GM19324 (cell line): ENCODE results near the gene AMD1.
"Not testable (repeated sequence)": the region's sequence is repeated elsewhere in the genome, so short reads cannot be mapped to it uniquely, and the experiment has no call there.

Experiments used
- ATAC-seq: cut with Tn5 transposase; IDR thresholded peaks from one replicate; pipeline ENCODE4 v1.9.1; 2021; ENCODE audit warnings: mild to moderate bottlenecking, moderate library complexity; ENCODE audit not compliant: unreplicated experiment, low FRiP score

AMD1 gene

GRCh38 chr6:110873981-110874879, at the start of gene AMD1:
Gene AMD1, plus strand, starts transcription at chr6:110874785. Its CDS starts 321 bp downstream, at chr6:110875106.
- ATAC-seq: peak; percentile 80

GRCh38 chr6:110826236-110827129, 48.1 kb upstream of the AMD1 start:
- ATAC-seq: no peak

DNA sequence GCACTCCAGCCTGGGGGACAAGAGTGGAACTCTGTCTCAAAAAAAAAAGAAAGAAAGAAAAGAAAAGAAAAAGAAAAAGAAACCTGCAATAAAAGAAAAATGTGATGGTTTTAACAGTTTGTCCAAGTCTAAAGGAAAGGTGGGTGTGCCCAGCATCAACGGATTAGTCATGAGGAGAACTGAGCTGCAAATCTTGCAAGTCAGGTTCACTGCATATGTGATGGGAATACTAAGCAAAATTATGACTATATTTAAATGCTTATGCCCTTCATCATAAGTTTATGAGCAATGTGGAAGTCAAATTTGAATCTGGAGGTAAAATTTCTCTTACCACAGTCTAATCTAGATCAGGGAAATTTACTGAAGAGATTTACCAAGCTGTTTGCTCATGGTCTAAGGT, 46.2 kb upstream of the AMD1 start:
- no peak for ATAC-seq

DNA sequence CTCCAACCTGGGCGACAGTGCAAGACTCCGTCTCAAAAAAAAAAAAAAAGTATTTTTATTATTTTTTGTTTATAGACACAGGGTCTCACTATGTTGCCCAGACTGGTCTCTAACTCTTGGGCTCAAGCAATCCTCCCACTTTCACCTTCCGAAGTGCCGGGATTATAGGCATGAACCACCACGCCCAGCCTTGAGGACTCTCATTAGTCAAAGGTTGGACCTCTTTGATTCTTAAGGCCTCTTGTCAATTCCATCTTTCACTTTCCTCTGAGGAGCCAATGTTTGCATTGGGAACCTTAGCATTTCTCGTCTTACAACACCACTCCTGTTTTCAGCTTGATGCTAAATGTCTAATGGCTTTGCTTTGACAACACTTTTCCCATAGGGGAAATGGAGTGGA, 43.2 kb upstream of the AMD1 start:
- ATAC-seq: no peak

DNA sequence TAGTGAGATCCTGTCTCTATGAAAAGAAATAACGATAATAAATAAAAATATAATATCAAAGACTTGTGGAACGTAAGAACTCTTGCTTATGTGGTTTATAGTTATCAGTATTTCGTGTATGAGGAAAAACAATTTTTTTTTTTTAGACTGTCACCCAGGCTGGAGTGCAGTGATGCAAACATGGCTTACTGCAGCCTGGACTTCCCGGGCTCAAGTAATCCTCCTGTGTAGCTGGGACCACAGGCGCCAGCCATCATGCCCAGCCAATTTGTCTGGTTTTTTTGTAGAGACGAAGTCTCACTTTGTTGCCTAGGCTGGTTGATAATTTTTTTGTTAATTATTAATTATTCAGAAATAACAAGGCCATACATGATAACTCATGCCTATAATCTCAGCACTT, 40.8 kb upstream of the AMD1 start:
- ATAC-seq: no peak

DNA sequence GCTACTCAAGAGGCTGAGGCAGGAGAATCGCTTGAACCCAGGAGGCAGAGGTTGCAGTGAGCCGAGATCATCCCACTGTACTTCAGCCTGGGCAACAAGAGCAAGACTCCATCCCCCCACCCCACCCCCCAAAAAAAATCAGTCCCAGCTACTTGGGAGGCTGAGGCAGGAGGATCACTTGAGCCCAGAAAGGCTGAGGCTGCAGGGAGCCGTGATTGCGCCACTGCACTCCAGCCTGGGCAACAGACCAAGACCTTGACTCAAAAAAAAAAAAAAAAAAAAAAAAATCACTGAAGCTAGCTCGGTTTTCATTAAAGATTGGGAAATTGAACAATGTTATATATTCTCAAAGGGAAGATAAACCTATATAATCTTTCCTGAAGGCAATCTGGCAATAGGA, 38.8 kb upstream of the AMD1 start:
- ATAC-seq: not testable (repeated sequence)

- ATAC-seq: no peak
These were observed 33.3 kb upstream of the AMD1 start for GRCh38 chr6:110841266-110841665.

- no peak for ATAC-seq
These were observed 24.8 kb upstream of the AMD1 start for GRCh38 chr6:110849781-110850180.

GRCh38 chr6:110852773-110853172, 21.8 kb upstream of the AMD1 start:
- ATAC-seq: no peak

DNA sequence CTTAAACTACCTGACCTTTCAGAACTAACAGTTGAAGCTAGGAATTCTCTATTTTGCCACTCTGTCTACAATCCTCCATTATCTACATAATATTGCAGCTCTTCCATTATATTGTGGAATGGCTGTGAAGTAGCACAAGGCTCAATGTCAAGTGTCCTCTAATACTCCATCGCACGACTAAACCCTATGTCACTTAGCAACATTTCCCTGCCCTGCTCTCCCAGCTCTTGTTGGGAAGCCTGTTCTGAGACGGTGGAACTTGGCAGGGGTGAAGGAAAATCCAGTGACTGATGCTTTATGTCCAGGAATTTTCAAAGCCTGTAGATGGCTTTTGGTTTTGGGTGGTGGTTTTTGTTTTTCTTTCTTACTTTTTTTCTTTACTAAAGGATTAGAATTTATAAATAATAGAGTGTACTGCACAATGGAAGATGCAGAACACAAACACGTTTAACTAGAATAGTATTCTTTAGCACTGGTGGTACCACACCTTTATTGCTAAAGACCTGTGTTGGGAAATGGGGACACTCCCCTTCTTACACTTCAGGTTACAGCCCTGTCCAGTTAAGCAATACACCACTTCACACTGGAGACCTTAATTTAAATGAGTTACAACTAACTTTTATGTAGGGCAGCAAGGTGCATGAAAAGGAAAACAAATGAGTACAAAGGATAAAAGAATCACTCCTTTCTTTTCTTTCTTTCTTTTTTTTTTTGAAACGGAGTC, 20.7 kb upstream of the AMD1 start:
- no peak for ATAC-seq

DNA sequence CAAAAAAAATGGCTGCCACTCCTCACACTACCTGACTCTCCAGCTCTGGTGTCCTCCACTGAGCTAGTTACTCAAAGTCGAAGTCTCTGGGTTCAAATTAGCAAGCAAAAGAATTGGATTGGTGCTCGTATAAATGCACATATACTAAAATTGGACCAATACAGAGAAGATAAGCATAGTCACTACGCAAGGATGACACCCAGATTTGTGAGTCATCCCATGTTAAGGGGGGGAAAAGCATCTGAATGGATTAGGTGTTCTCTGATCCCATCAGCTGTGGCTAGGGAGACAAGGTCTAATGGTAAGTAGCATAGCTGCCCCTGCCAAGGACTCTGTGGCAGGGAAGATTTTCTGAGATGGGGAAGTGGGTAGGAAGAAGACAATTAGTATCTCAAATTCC, 18.3 kb upstream of the AMD1 start:
- ATAC-seq: no peak

DNA sequence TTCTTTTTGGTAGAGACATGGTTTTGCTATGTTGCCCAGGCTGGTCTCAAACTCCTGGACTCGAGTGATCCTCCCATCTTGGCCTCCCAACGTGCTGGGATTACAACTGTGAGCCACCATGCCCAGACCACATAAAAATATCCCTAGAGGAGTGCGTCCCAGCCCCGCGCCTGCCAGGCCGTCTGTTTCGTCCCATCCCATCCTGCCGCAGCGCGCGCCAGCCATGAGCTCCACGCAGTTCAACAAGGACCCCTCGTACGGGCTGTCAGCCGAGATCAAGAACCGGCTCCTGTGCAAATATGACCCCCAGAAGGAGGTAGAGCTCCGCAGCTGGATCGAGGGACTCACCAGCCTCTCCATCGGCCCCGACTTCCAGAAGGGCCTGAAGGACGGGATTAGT, 16.6 kb upstream of the AMD1 start:
- ATAC-seq: no peak

- no peak for ATAC-seq
These were observed 15.9 kb upstream of the AMD1 start for GRCh38 chr6:110858562-110859214.

GRCh38 chr6:110859335-110859792, 15.2 kb upstream of the AMD1 start:
- ATAC-seq: no peak

DNA sequence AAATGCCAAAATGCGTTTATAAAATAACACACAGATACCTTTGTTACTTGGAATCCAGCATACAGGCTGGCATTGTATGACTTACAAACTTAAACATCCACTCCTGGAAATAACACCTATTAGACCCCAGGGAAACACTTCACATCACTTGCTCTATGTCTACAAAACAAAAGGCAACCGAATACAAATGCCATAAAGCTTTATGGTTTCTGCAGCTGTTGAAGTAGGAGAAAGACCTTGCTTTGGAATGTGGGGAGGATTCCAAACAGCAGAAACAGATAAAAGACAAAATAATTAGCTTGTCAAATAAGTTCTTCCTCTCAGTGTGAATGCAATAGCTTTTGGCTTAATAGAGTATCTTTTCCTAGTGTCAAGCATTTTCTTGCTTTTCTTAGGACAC, 9.8 kb upstream of the AMD1 start:
- no peak for ATAC-seq

DNA sequence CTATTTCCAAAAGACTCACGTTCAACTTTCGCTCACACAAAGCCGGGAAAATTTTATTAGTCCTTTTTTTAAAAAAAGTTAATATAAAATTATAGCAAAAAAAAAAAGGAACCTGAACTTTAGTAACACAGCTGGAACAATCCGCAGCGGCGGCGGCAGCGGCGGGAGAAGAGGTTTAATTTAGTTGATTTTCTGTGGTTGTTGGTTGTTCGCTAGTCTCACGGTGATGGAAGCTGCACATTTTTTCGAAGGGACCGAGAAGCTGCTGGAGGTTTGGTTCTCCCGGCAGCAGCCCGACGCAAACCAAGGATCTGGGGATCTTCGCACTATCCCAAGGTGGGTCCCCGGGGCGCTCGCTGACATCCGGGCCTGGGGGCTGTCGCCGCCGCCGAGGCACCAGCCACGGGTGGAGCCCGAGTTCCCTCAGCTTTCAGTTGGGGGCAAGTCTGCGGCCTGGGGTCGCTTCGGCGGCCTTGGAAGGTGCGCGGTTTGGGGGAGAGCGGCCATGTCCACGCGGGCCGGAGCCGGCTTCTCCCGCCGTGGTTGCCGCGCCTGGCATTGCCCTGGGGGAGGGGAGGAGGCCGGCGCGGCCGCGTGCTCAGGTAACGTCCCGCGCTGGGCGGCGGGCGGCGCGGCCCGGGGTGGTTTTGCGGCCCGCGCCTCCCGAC, 429 bp downstream of the AMD1 start:
- ATAC-seq: peak; percentile 14

- ATAC-seq: peak; percentile 10
These were observed 1.1 kb downstream of the AMD1 start for GRCh38 chr6:110875548-110876169.

DNA sequence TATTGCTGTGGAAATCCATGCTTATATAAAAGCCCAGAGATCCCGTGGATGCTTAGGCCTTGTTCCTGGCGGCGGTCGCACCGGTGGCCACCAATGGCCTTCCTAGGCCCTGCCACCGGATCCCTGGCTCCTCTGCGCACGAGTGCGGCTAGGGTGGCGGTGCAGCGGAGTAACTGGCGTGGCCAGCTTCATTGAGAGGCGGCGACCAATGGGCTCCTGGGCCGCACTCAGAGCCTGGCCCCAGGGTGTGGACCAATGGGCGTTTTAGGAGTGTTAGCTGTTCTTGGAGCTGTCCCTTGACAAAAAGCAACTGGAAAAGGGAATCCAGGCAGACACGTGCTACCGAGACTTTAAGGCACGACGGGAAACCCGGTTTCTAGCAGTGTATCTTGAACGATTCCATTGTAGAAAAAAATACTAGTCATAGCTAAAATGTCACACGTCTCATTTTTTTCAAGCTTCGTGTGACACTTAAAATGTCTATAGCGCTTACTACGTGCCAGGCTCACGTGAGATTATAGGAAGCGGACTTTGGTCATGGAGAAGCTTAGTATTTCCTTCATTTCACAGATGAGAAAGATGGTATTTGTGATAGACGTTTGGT, 1.7 kb downstream of the AMD1 start:
- peak; percentile 38 for ATAC-seq
